KMS-11 (cell line): ENCODE results near the gene C2CD5.

Experiments
- H2AFZ ChIP-seq: fragments of 200-600 bp; sonication (generic); 2 replicates; pipeline ENCODE4 v1.6.1; 2016; ENCODE audit warnings: antibody characterized with exemption, mixed run types, low read depth
- H3K27ac ChIP-seq: fragments of 200-600 bp; sonication (generic); 2 replicates; pipeline ENCODE4 v1.6.1; 2016; ENCODE audit warnings: mild to moderate bottlenecking, mixed run types
- H3K27me3 ChIP-seq: fragments of 200-600 bp; sonication (generic); 2 replicates; pipeline ENCODE4 v1.6.1; 2017; ENCODE audit warnings: mild to moderate bottlenecking, low read depth, mixed run types, moderate library complexity; ENCODE audit not compliant: insufficient read depth
- H3K36me3 ChIP-seq: fragments of 200-600 bp; sonication (generic); 2 replicates; pipeline ENCODE4 v1.6.1; 2017; ENCODE audit warnings: mild to moderate bottlenecking, mixed run types; ENCODE audit not compliant: insufficient read depth
- H3K4me1 ChIP-seq: fragments of 200-600 bp; sonication (generic); 2 replicates; pipeline ENCODE4 v1.6.1; 2016; ENCODE audit warnings: mild to moderate bottlenecking, low read depth, mixed run types; ENCODE audit not compliant: poor library complexity, severe bottlenecking
- H3K4me2 ChIP-seq: fragments of 200-600 bp; sonication (generic); 2 replicates; pipeline ENCODE4 v1.7.0; 2016; ENCODE audit warnings: mild to moderate bottlenecking, mixed run types
- H3K4me3 ChIP-seq: fragments of 200-600 bp; sonication (generic); IDR thresholded peaks from 2 replicates; pipeline ENCODE4 v1.6.1; 2017; ENCODE audit warnings: low read depth, low read length, mixed read lengths; ENCODE audit not compliant: insufficient read depth
- H3K79me2 ChIP-seq: fragments of 200-600 bp; sonication (generic); 2 replicates; pipeline ENCODE4 v1.6.1; 2016; ENCODE audit warnings: low read depth, mixed run types; ENCODE audit not compliant: insufficient read depth
- H3K9ac ChIP-seq: fragments of 200-600 bp; sonication (generic); 2 replicates; pipeline ENCODE4 v1.6.1; 2016; ENCODE audit warnings: mild to moderate bottlenecking, mixed run types
- H4K20me1 ChIP-seq: fragments of 200-600 bp; sonication (generic); 2 replicates; pipeline ENCODE4 v1.6.1; 2016; ENCODE audit warnings: mild to moderate bottlenecking, mixed run types; ENCODE audit not compliant: insufficient read depth
- CTCF ChIP-seq: fragments of 200-600 bp; sonication (generic); conservative IDR thresholded peaks from 2 replicates; pipeline ENCODE4 v1.6.1; 2017; ENCODE audit warnings: low read depth, mild to moderate bottlenecking, antibody characterized with exemption, low read length, moderate library complexity, mixed read lengths

Gene C2CD5

GRCh38 chr12:22533155-22533554 lies 11.2 kb downstream of the C2CD5 start:
- Histone ChIP-seq H4K20me1 (no peaks in the 10 kb centered on the region), H3K4me3 (no peak overlapping the region), H2AFZ (no peak overlapping the region), H3K27me3 (no peaks in the 10 kb centered on the region), H3K79me2 (no peaks in the 10 kb centered on the region), H3K9ac (no peak overlapping the region), H3K36me3 (no peaks in the 10 kb centered on the region), H3K4me2 (no peak overlapping the region), H3K27ac (no peak overlapping the region), H3K4me1 (peaks cover 9% of the 10 kb centered on the region)
- TF ChIP-seq CTCF: no peak

GRCh38 chr12:22532317-22532716 lies 12.0 kb downstream of the C2CD5 start:
- Histone ChIP-seq H4K20me1 (no peaks in the 10 kb centered on the region), H3K79me2 (no peaks in the 10 kb centered on the region), H3K27ac (no peak overlapping the region), H2AFZ (no peak overlapping the region), H3K4me2 (no peak overlapping the region), H3K4me1 (peaks cover 9% of the 10 kb centered on the region), H3K9ac (no peak overlapping the region), H3K27me3 (no peaks in the 10 kb centered on the region), H3K36me3 (no peaks in the 10 kb centered on the region), H3K4me3 (no peak overlapping the region)
- no peak for TF ChIP-seq CTCF

- no peak overlapping the region for H3K27ac ChIP-seq
- no peak for TF ChIP-seq CTCF
- H3K27me3 ChIP-seq: no peaks in the 10 kb centered on the region
- no peak overlapping the region for H3K4me3 ChIP-seq
- H4K20me1 ChIP-seq: no peaks in the 10 kb centered on the region
- no peaks in the 10 kb centered on the region for H3K36me3 ChIP-seq
- H3K9ac ChIP-seq: no peak overlapping the region
- H2AFZ ChIP-seq: no peak overlapping the region
- no peak overlapping the region for H3K4me2 ChIP-seq
- peaks cover 9% of the 10 kb centered on the region for H3K4me1 ChIP-seq
- no peaks in the 10 kb centered on the region for H3K79me2 ChIP-seq
These were observed 13.1 kb downstream of the C2CD5 start for GRCh38 chr12:22531205-22531604.

GRCh38 chr12:22529281-22530060 lies 14.9 kb downstream of the C2CD5 start:
- H3K79me2 ChIP-seq: no peaks in the 10 kb centered on the region
- H3K36me3 ChIP-seq: no peaks in the 10 kb centered on the region

More at GRCh38 chr12:22529281-22530060, 14.9 kb downstream of the C2CD5 start:
- Histone ChIP-seq H2AFZ (no peak overlapping the region), H3K4me1 (no peaks in the 10 kb centered on the region), H3K4me3 (no peak overlapping the region), H3K27ac (no peak overlapping the region), H3K9ac (no peak overlapping the region), H4K20me1 (no peaks in the 10 kb centered on the region), H3K27me3 (no peaks in the 10 kb centered on the region), H3K4me2 (no peak overlapping the region)
- TF ChIP-seq CTCF: peak; percentile 67
